Measurements from ENCODE around the gene OR56A3.

OR56A3 gene

GRCh38 chr11:5983443-5983842 lies 41.4 kb downstream of the OR56A3 start:
- TF ChIP-seq RARB (CRISPR knock-in tag; IDR thresholded peaks at IDR 0.05) (no peak), ZNF70 (CRISPR knock-in tag; IDR thresholded peaks at IDR 0.05) (no peak), PATZ1 (CRISPR knock-in tag; IDR thresholded peaks at IDR 0.05; ENCODE audit: borderline replicate concordance) (no peak), ZC3H10 (CRISPR knock-in tag; IDR thresholded peaks at IDR 0.05) (no peak), SNAI2 (CRISPR knock-in tag; IDR thresholded peaks at IDR 0.05) (no peak), TOX (CRISPR knock-in tag; IDR thresholded peaks at IDR 0.05; ENCODE audit: borderline replicate concordance) (no peak), ISL1 (CRISPR knock-in tag; IDR thresholded peaks at IDR 0.05) (no peak), ZNF565 (CRISPR knock-in tag; conservative IDR thresholded peaks at IDR 0.05; ENCODE audit: low read depth) (no peak), ARNTL (CRISPR knock-in tag; IDR thresholded peaks at IDR 0.05; ENCODE audit: borderline replicate concordance, low read depth) (no peak), CSDC2 (CRISPR knock-in tag; IDR thresholded peaks at IDR 0.05) (no peak), ZFP30 (CRISPR knock-in tag; IDR thresholded peaks at IDR 0.05) (no peak), TCF4 (CRISPR knock-in tag; IDR thresholded peaks at IDR 0.05; ENCODE audit: borderline replicate concordance) (no peak), GLIS3 (CRISPR knock-in tag; IDR thresholded peaks at IDR 0.05) (no peak), ZFP3 (CRISPR knock-in tag; IDR thresholded peaks at IDR 0.05) (no peak), TSHZ2 (CRISPR knock-in tag; IDR thresholded peaks at IDR 0.05) (no peak), CREB5 (CRISPR knock-in tag; IDR thresholded peaks at IDR 0.05; ENCODE audit: low read depth) (no peak)
- no peak for ATAC-seq

GRCh38 chr11:5986885-5987284 lies 44.8 kb downstream of the OR56A3 start, which contains the start of gene OR52L1:
Gene OR52L1, minus strand, starts transcription at chr11:5986985. Its CDS starts 55 bp downstream, at chr11:5986930.
- ATAC-seq, result no peak
- TF ChIP-seq ZNF565 (CRISPR knock-in tag; conservative IDR thresholded peaks at IDR 0.05; ENCODE audit: low read depth) (no peak), SNAI2 (CRISPR knock-in tag; IDR thresholded peaks at IDR 0.05) (no peak), CSRNP3 (CRISPR knock-in tag; IDR thresholded peaks at IDR 0.05) (no peak), PPARA (CRISPR knock-in tag; IDR thresholded peaks at IDR 0.05; ENCODE audit: borderline replicate concordance) (no peak), OSR1 (CRISPR knock-in tag; IDR thresholded peaks at IDR 0.05) (no peak), ZC3H10 (CRISPR knock-in tag; IDR thresholded peaks at IDR 0.05) (no peak)

GRCh38 chr11:5989203-5989602 lies 47.2 kb downstream of the OR56A3 start:
- ATAC-seq, result no peak
- TF ChIP-seq ISL1 (CRISPR knock-in tag; IDR thresholded peaks at IDR 0.05) (no peak), BACH2 (CRISPR knock-in tag; IDR thresholded peaks at IDR 0.05; ENCODE audit: borderline replicate concordance) (no peak), ZFP30 (CRISPR knock-in tag; IDR thresholded peaks at IDR 0.05) (no peak), TOX (CRISPR knock-in tag; IDR thresholded peaks at IDR 0.05; ENCODE audit: borderline replicate concordance) (no peak), TCF4 (CRISPR knock-in tag; IDR thresholded peaks at IDR 0.05; ENCODE audit: borderline replicate concordance) (no peak), PPARA (CRISPR knock-in tag; IDR thresholded peaks at IDR 0.05; ENCODE audit: borderline replicate concordance) (no peak), ARNTL (CRISPR knock-in tag; IDR thresholded peaks at IDR 0.05; ENCODE audit: borderline replicate concordance, low read depth) (no peak), CREB5 (CRISPR knock-in tag; IDR thresholded peaks at IDR 0.05; ENCODE audit: low read depth) (no peak), PATZ1 (CRISPR knock-in tag; IDR thresholded peaks at IDR 0.05; ENCODE audit: borderline replicate concordance) (no peak), ESRRG (CRISPR knock-in tag; IDR thresholded peaks at IDR 0.05) (no peak), GLIS3 (CRISPR knock-in tag; IDR thresholded peaks at IDR 0.05) (no peak), ZNF565 (CRISPR knock-in tag; conservative IDR thresholded peaks at IDR 0.05; ENCODE audit: low read depth) (no peak), RARB (CRISPR knock-in tag; IDR thresholded peaks at IDR 0.05) (no peak), ZNF70 (CRISPR knock-in tag; IDR thresholded peaks at IDR 0.05) (no peak), SNAI2 (CRISPR knock-in tag; IDR thresholded peaks at IDR 0.05) (no peak), OSR1 (CRISPR knock-in tag; IDR thresholded peaks at IDR 0.05) (no peak), ZNF8 (CRISPR knock-in tag; IDR thresholded peaks at IDR 0.05) (no peak), CSDC2 (CRISPR knock-in tag; IDR thresholded peaks at IDR 0.05) (no peak), TSHZ2 (CRISPR knock-in tag; IDR thresholded peaks at IDR 0.05) (no peak)

All from SK-N-SH treated with all-trans-retinoic acid at 6 μM for 48 hours (cell line).